Subcutaneous abdominal adipose tissue (tissue), 5 donors: ENCODE data around the gene HAVCR2.
A peak's percentile ranks its signal among the peaks of the same experiment; 100 is the strongest.

Experiments used
- H3K27ac ChIP-seq: one replicate; pipeline ENCODE4 v1.7.0; 2013; ENCODE audit warnings: low read depth, mild to moderate bottlenecking, inconsistent platforms, low read length, moderate library complexity
- H3K27me3 ChIP-seq, 5 donors: one replicate each; pipeline ENCODE4 v1.7.0; 2013; ENCODE audit warnings: low read length in 5 of 5, inconsistent platforms in 1 of 5; ENCODE audit not compliant: control insufficient read depth in 5 of 5, insufficient read depth in 4 of 5
- H3K36me3 ChIP-seq, 5 donors: one replicate each; pipeline ENCODE4 v1.7.0; 2013; ENCODE audit warnings: low read length in 5 of 5; ENCODE audit not compliant: control insufficient read depth in 5 of 5, insufficient read depth in 5 of 5
- H3K4me1 ChIP-seq, 5 donors: one replicate each; pipeline ENCODE4 v1.7.0; 2013; ENCODE audit warnings: low read length in 5 of 5, mild to moderate bottlenecking in 3 of 5, moderate library complexity in 1 of 5; ENCODE audit not compliant: control insufficient read depth in 5 of 5, insufficient read depth in 5 of 5
- H3K4me3 ChIP-seq, 5 donors: one replicate each; pipeline ENCODE4 v1.7.0; 2013; ENCODE audit warnings: low read length in 5 of 5, low read depth in 1 of 5
- H3K9ac ChIP-seq, 5 donors: one replicate each; pipeline ENCODE4 v1.7.0; 2013; ENCODE audit warnings: low read length in 5 of 5, mild to moderate bottlenecking in 4 of 5, moderate library complexity in 3 of 5
- H3K9me3 ChIP-seq, 5 donors: one replicate each; pipeline ENCODE4 v1.7.0; 2013; ENCODE audit warnings: low read length in 5 of 5; ENCODE audit not compliant: control insufficient read depth in 5 of 5
- donor health status: healthy.
- donor health status: healthy.
- donor health status: healthy.
- donor health status: healthy.
- donor health status: healthy.

Gene HAVCR2

DNA sequence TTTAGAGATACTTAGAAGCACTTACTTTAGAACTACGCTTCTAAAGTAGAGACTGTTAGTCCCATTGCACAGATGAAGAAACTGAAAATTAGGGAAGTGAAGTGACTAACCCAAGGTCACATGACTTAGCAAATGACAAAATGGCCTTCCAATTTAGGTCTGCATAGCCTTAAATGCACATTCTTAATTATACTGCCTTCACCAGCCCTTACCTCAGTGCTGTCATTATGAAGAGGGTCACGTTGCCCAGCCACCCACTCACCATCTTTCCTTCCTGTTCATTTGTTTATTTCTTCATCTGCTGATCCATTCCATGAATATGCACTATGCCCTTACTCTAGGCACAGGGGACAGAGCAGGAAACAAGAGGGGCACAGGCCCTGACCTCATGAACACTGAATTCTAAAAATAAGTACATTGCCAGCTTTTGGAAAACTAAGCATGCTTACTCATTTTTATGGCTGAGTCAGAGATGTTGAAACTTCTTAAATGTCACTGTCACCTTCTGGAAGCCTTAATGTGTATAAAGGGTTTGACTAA is 8.6 kb downstream of the HAVCR2 start:
- H3K27ac ChIP-seq: no peak overlapping the region
- H3K36me3 ChIP-seq: peaks cover 0 to 2% (median 0%) of the 10 kb centered on the region in 5 donors
- peak overlapping the region in 1 of 5 donors; percentile 22 for H3K4me3 ChIP-seq
- H3K9ac ChIP-seq: no peak overlapping the region
- H3K9me3 ChIP-seq: no peaks in the 10 kb centered on the region
- peaks cover 0 to 10% (median 0%) of the 10 kb centered on the region in 5 donors for H3K4me1 ChIP-seq
- H3K27me3 ChIP-seq: no peaks in the 10 kb centered on the region

GRCh38 chr5:157088342-157088990 is 20.4 kb downstream of the HAVCR2 start:
- Histone ChIP-seq H3K9ac (no peak overlapping the region), H3K4me3 (no peak overlapping the region), H3K27ac (peak overlapping the region; percentile 16), H3K9me3 (no peaks in the 10 kb centered on the region), H3K36me3 (peaks cover 0 to 18% (median 5%) of the 10 kb centered on the region in 5 donors), H3K27me3 (no peaks in the 10 kb centered on the region), H3K4me1 (peaks cover 0 to 8% (median 6%) of the 10 kb centered on the region in 5 donors)

GRCh38 chr5:157086751-157087359 is 22.0 kb downstream of the HAVCR2 start:
- Histone ChIP-seq H3K9ac (no peak overlapping the region), H3K4me1 (peaks cover 0 to 8% (median 6%) of the 10 kb centered on the region in 5 donors), H3K36me3 (peaks cover 0 to 13% (median 5%) of the 10 kb centered on the region in 5 donors), H3K4me3 (no peak overlapping the region), H3K27ac (no peak overlapping the region), H3K27me3 (no peaks in the 10 kb centered on the region), H3K9me3 (no peaks in the 10 kb centered on the region)

DNA sequence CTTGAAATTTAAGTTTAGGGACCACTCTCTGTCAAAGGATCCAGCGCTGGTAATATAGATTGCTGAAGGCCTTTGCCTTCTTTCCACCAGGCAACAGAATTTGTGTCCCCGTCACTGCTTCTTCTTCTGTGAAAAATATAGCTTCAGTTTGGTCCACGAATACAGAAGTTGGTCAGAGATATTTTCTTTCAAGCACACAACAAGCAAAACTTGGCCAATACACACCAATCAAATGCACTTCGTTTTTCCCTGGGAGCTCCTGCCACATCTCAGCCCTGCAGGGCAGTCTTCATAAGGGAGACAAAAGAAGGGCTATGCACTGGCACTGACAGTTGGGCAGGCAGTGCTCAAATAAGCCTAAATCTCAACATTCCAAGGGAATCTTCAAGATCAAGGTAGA is 22.9 kb downstream of the HAVCR2 start:
- Histone ChIP-seq H3K4me3 (no peak overlapping the region), H3K9ac (no peak overlapping the region), H3K27me3 (no peaks in the 10 kb centered on the region), H3K9me3 (no peaks in the 10 kb centered on the region), H3K36me3 (peaks cover 0 to 10% (median 5%) of the 10 kb centered on the region in 5 donors), H3K4me1 (peaks cover 0 to 8% (median 6%) of the 10 kb centered on the region in 5 donors), H3K27ac (no peak overlapping the region)

DNA sequence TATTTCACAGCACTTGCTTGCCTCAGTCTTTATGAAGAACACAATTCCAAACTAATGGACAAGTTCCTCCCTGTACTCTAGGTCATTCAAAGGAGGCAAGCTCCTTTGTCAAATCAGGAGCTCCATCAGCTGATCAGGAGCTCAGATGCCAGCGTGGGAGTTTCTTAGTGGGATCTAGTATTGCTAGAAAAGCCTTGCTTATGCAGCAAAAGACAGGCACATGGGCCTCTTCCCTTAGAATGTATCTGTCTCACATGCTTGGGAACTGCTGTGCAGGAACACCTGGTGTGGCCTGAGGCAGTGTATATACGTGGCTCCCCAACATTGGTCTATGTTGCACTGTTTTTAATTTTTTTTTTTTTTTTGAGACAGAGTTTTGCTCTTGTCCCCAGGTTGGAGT is 28.6 kb downstream of the HAVCR2 start:
- Histone ChIP-seq H3K4me1 (peaks cover 0 to 19% (median 11%) of the 10 kb centered on the region in 5 donors), H3K27me3 (no peaks in the 10 kb centered on the region), H3K9me3 (no peaks in the 10 kb centered on the region), H3K36me3 (no peaks in the 10 kb centered on the region), H3K4me3 (no peak overlapping the region), H3K9ac (no peak overlapping the region), H3K27ac (no peak overlapping the region)

DNA sequence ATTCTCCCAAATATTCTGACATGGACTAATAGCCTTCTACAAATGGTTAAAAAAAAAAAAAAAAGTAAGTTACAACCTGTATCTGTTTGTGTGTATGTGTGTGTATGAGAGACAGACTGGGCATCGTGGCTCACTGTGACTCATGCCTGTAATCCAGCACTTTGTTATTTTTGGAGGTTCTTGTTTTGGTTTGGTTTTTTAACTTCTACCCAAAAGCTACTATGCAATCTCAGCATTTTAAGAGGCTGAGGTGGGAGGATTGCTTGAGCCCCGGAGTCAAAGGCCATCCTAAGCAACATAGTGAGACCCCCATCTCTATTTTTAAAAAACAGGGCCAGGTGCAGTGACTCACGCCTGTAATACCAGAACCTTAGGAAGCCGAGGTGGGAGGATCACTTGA is 32.3 kb downstream of the HAVCR2 start:
- no peak overlapping the region for H3K9ac ChIP-seq
- no peaks in the 10 kb centered on the region for H3K9me3 ChIP-seq
- H3K4me1 ChIP-seq: peaks cover 0 to 19% (median 11%) of the 10 kb centered on the region in 5 donors
- H3K36me3 ChIP-seq: no peaks in the 10 kb centered on the region
- H3K27ac ChIP-seq: peak overlapping the region; percentile 87
- no peak overlapping the region for H3K4me3 ChIP-seq
- no peaks in the 10 kb centered on the region for H3K27me3 ChIP-seq

GRCh38 chr5:157072508-157072907 is 36.3 kb downstream of the HAVCR2 start:
- no peaks in the 10 kb centered on the region for H3K9me3 ChIP-seq
- no peak overlapping the region for H3K9ac ChIP-seq
- H3K4me1 ChIP-seq: peaks cover 0 to 22% (median 11%) of the 10 kb centered on the region in 5 donors
- H3K27ac ChIP-seq: no peak overlapping the region
- H3K4me3 ChIP-seq: no peak overlapping the region
- H3K27me3 ChIP-seq: no peaks in the 10 kb centered on the region
- no peaks in the 10 kb centered on the region for H3K36me3 ChIP-seq

- Histone ChIP-seq H3K27ac (no peak overlapping the region), H3K9me3 (no peaks in the 10 kb centered on the region), H3K4me3 (no peak overlapping the region), H3K36me3 (no peaks in the 10 kb centered on the region), H3K4me1 (peaks cover 0 to 3% (median 0%) of the 10 kb centered on the region in 5 donors), H3K27me3 (no peaks in the 10 kb centered on the region), H3K9ac (no peak overlapping the region)
These were observed 38.9 kb downstream of the HAVCR2 start for GRCh38 chr5:157069949-157070348.

- Histone ChIP-seq H3K4me3 (no peak overlapping the region), H3K9ac (no peak overlapping the region), H3K27me3 (no peaks in the 10 kb centered on the region), H3K36me3 (no peaks in the 10 kb centered on the region), H3K9me3 (no peaks in the 10 kb centered on the region), H3K27ac (no peak overlapping the region), H3K4me1 (peaks cover 3 to 10% (median 7%) of the 10 kb centered on the region in 5 donors)
These were observed 40.1 kb downstream of the HAVCR2 start for GRCh38 chr5:157068785-157069184.

GRCh38 chr5:157068339-157068738 is 40.5 kb downstream of the HAVCR2 start:
- Histone ChIP-seq H3K27ac (no peak overlapping the region), H3K4me3 (no peak overlapping the region), H3K4me1 (peaks cover 4 to 14% (median 11%) of the 10 kb centered on the region in 5 donors), H3K36me3 (no peaks in the 10 kb centered on the region), H3K9me3 (no peaks in the 10 kb centered on the region), H3K9ac (no peak overlapping the region), H3K27me3 (no peaks in the 10 kb centered on the region)
